HG03354 (cell line): Measurements from ENCODE around the gene GABBR2.

Experiments used
- ATAC-seq: cut with Tn5 transposase; IDR thresholded peaks from one replicate; pipeline ENCODE4 v1.9.1; 2021; ENCODE audit warnings: mild to moderate bottlenecking; ENCODE audit not compliant: unreplicated experiment, poor library complexity, severe bottlenecking

The GABBR2 gene

GRCh38 chr9:98429613-98430012 is 279.1 kb downstream of the GABBR2 start:
- ATAC-seq: no peak

GRCh38 chr9:98428454-98428853 is 280.3 kb downstream of the GABBR2 start:
- no peak for ATAC-seq

DNA sequence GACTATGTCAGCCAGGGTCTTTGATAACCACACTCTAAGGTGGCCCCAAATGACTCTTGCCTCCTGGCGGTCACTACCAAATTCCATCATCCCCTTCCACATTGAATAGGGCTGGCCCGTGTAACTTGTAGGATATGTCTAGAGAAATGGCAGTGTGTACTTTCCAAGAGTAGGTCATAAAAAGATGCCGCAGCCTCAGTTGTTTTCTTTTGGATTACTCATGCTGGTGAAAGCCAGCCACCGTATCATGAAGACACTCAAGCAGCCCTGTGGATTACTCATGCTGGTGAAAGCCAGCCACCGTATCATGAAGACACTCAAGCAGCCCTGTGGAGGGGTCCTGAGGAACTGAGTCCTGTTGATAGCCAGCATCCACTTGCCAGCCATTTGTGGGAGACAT is 281.2 kb downstream of the GABBR2 start:
- no peak for ATAC-seq

DNA sequence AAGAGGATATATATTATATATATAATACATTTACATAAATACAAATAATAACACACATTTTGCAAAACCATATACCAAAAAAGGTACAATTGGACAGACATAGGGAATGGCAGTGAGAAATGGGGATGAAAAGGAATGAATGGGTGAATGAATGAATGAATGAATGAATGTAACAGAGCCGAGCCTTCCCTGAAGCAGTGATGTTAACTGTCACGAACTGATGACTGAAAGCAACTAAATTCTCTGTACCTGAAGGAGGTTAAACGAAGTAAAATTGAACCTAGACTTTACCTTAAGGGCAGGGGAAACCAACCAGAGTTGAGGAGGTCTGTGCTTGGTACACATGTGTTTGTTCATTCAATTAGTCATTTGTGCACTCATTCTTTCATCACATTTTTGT is 283.7 kb downstream of the GABBR2 start:
- ATAC-seq: no peak

DNA sequence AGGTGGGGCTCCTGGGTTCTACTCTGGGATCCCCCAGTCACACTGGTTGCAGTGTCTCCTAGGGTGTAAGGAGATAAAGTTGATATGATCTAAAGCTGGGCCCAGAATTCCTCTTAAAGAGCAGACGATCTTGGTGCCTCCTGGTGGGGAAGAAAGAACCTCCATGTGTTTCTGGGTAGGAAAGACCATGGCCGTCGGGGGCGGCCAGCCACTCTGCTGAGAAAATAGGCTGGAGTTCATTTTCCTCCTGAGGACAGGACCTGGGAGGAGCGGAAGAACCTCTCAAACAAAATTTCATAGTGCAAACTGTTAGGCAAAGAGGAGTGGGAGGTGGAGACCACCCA is 289.5 kb downstream of the GABBR2 start:
- no peak for ATAC-seq

GRCh38 chr9:98418578-98419259 is 290.0 kb downstream of the GABBR2 start:
- no peak for ATAC-seq

GRCh38 chr9:98416294-98417248 is 292.2 kb downstream of the GABBR2 start:
- ATAC-seq: no peak

DNA sequence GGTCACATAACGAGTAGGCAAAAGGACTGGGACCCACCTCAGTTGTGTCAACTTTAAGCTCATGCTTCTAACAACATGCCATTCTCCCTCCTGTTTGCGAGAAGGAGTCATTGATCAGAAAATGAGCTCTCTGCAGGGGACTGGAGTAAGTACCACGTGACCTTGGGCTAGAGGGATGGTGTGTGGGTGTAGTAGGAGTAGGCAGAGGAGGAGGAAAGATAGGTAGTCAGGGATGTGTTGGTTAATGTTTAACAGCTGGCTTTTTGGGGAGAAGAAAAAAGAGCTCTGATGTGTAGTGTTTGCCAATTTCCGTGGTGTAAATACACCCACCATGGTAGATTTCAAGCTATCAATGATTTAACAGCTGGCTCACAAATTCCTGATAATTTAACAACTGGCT is 293.0 kb downstream of the GABBR2 start:
- ATAC-seq: no peak

- ATAC-seq: no peak
Measured at GRCh38 chr9:98413084-98413483, 295.7 kb downstream of the GABBR2 start.

DNA sequence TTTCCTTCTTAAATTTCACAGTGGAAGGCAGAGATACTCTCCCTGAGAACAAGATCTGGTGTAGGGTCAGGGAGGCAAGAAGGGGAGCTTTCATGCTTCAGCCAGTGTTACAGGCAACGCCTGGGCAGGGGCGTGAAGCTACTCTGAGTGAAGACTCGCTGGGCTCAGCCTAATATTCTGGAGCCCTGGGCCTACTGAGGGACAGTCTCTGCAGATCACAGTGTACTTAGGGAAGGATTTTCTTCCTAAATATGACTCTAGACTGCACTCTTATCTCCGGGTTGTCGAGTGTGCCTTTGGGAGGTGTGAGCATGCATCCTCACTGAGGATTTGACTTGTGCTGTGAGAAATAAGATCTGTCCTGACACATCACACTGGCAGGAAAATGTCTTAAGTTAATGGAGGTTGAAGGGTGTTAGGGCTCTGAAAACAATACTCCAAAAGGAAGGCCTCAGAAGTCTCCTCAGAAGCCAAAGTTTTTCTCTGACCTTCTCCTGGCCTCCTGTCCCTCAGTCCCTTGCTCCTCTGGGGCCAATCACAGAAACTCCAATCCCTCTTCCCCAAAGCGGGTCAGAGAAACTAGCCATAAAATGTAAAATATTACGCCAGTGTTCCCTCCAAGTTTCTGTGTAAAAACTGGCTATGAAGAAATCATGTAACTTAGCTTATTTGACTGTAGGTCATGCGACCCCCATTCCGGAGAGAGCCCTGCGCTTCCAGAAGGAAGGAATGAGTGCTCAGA is 296.5 kb downstream of the GABBR2 start:
- no peak for ATAC-seq

- no peak for ATAC-seq
Measured at GRCh38 chr9:98410185-98410697, 298.5 kb downstream of the GABBR2 start.

- no peak for ATAC-seq
Measured at GRCh38 chr9:98409719-98410118, 299.0 kb downstream of the GABBR2 start.

DNA sequence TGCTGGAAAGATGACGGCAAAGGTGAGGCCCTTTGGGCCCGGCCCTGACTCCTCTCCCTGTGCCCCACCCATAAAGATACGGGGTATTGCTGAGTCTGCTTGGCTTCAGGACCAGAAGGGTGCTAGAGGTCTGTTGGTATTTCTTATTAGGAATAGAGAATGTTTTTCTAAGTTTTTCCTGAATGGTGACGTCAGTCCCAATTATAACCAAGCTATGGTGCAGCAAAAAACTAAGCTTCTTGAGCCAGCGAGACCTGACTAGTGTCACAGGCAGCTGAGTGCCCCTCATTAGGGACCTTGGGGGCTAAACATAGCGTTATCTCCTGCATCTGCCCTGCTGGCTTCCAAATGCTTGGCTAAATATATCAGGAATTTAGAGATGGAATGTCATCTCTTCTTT is 302.3 kb downstream of the GABBR2 start:
- ATAC-seq: no peak

DNA sequence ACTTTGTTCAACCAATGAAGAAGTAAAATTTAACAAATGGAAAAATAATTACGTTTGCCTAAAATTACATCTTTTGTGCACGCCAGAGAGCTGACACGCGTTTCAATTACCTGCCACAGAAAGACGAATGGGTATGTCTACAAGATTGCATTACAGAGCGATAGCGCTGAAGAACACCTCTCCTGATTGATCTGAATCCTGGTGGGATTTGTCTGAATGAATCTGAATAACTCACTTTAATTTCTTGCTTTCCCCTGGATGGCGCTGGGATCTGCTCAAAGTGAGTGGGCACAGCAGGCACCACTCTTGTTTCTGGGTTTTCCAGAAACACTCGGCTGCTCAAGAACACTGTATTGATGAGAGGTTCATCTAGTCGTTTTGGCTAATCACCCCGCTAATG is 304.5 kb downstream of the GABBR2 start:
- no peak for ATAC-seq

DNA sequence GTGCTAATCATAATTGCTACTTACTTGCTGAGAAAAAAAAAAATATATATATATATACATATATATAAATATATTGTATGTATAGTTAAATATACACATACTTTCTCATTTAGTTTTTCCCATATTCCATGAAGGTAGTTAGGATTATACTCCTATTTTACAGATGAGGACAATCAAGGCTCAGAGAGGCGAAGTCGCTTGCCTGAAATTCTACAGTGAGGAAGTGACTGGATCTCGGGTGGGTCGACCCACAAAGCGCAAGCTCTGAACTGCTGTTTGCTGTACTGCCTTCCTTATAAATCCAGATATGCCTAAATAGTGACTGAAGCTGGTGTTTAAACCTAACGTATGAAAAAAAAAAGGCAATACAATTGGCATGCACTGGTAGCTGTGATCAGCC is 305.0 kb downstream of the GABBR2 start:
- ATAC-seq: no peak

DNA sequence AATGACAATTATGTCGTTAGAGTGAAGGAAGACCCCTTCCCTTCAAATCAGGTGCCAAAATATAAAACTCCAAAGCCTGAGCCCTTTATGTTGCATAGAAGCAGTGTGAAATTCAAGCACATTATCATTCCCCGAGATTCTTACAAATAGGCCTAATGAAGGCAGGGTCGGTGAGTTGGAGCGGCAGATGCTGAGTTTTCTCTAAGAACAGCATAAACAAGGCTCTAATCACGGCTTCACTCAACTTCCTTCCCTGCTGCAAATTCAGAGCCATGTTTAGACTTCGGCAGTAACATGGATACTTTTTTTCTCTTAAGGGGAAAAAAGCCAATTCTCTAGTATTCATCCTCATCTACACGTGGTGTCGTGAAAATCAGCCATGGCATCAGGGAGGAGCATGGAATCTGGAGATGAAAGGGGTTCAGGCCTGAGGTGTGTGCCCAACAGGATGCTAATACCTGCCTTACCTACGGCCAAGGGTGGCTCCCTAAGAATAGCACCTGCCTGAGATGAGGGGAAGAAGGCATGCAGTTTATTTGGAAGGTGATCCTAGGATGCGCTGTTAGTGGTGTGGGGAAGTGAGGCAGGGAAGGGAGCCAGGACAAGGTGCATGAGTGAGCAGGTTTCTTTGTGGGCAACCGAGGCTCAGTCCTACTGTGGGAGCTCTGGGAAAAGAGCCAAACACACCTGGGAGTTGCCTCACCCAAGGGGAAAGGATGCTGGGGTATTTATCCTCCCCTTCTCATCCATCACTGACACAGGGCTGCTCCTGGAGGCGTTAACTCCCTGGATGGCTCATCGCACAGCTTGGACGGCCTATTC is 306.5 kb downstream of the GABBR2 start:
- no peak for ATAC-seq

DNA sequence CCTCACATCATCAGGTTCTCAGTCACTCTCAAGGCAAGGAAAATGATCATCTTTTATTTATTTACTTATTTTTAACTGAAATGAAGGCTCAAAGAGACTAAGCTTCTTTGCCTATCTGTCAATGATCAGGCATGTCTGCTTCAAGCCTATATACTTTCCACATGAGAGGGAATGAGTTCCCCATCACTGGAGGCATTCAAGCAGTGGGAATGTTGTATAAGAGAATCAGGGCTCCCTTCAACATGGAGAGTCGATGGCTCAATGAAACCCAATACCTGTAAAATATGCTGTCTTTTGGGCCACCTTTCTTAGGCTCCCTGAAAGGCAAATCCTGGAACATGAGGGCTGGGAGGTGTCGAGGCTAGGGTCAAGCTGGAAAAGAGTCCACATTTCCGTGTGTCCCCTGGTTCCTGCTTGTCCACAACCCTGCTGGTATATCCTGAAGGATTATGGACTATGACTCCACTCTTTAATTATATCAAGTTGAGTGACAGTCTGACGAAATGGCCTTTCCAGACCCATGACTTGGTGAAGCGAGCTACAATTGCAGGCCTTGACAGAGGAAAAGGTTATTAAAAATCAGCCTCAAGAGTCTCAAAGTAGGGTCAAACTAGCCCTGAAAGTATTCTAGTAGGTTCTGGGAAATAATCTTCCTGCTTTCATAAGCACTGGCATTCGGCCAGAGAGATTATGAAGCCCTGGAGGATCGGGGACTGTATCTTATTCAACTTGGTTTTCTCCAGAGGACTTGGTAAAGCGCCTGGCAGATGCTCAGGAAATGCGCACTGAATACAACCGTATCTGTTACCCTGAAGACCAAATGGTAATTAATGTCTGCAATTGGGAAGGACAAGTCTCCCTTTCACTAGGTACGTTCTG is 307.4 kb downstream of the GABBR2 start:
- no peak for ATAC-seq

- no peak for ATAC-seq
Measured at GRCh38 chr9:98399950-98400683, 308.6 kb downstream of the GABBR2 start.
